HCT116 (cell line): ENCODE results near the gene SLC50A1.

ENCODE experiments used
- CTCF ChIP-seq, 3 experiments: fragments of 200-600 bp in 1 of 3; sonication (generic) in 1 of 3; IDR thresholded peaks in 2 of 3; conservative IDR thresholded peaks in 1 of 3; 2 replicates each; pipeline ENCODE4 v1.5.1; 2012 to 2017; ENCODE audit warnings: low read depth in 2 of 3, low read length in 2 of 3, antibody characterized with exemption in 1 of 3, borderline replicate concordance in 1 of 3, control low read depth in 1 of 3, mild to moderate bottlenecking in 1 of 3, mixed read lengths in 1 of 3, mixed run types in 1 of 3, moderate library complexity in 1 of 3; ENCODE audit not compliant: insufficient read depth in 1 of 3
- RAD21 ChIP-seq: IDR thresholded peaks from 2 replicates; pipeline ENCODE4 v1.6.1; 2012; ENCODE audit warnings: low read depth, mild to moderate bottlenecking

GRCh38 chr1:155184835-155185782 lies 49.5 kb downstream of the SLC50A1 start:
- TF ChIP-seq CTCF (IDR thresholded peaks at IDR 0.05 in 2 of 3, conservative IDR thresholded peaks at IDR 0.05 in 1 of 3; ENCODE audit: borderline replicate concordance in 1 of 3, insufficient read depth in 1 of 3, low read depth in 2 of 3, low read length in 2 of 3) (no peak), RAD21 (no peak)
